Measurements from ENCODE around the gene SPEF2. TPM values are rescaled to one million over a fixed set of nuclear protein-coding genes. Genes with fewer than 3 reads are reported as not detected.

Gene SPEF2
- total RNA-seq, 1 experiment from 2014 or later, result 4.0 TPM

GRCh38 chr5:35780236-35780635 is 162.6 kb downstream of the SPEF2 start:
- no peak overlapping the region for H3K27ac Mint-ChIP-seq (ENCODE audit: unreplicated experiment)
- no peaks in the 10 kb centered on the region for H3K4me1 Mint-ChIP-seq (ENCODE audit: low read depth, unreplicated experiment)
- Histone ChIP-seq H3K27me3 (replicated peaks; ENCODE audit: control insufficient read depth, insufficient read depth, low read length) (no peaks in the 10 kb centered on the region; the same call in none of the 2 replicates), H3K9me3 (no peaks in the 10 kb centered on the region), H3K4me1 (no peaks in the 10 kb centered on the region), H3K4me3 (ENCODE audit: low read depth, low read length) (no peak overlapping the region), H3K36me3 (ENCODE audit: control insufficient read depth, insufficient read depth, low read length) (no peaks in the 10 kb centered on the region)
- DNase-seq, result no peak
- TF ChIP-seq CTCF (IDR thresholded peaks at IDR 0.05; ENCODE audit: insufficient read depth in 1 of 2, low read depth in 1 of 2, low read length in 1 of 2, severe bottlenecking in 1 of 2, unreplicated experiment in 1 of 2), result no peak
- intact Hi-C loops (cut with micrococcal nuclease; ENCODE audit: unreplicated experiment), result no loop called here
- H3K36me3 Mint-ChIP-seq (ENCODE audit: insufficient read depth, unreplicated experiment), result no peaks in the 10 kb centered on the region
- peaks cover 10% of the 10 kb centered on the region for H3K27me3 Mint-ChIP-seq (ENCODE audit: insufficient read depth, unreplicated experiment)
- ChIA-PET CTCF (no interaction called here), POLR2A (no interaction called here)
- H3K4me3 Mint-ChIP-seq (ENCODE audit: unreplicated experiment), result no peak overlapping the region
- H3K9me3 Mint-ChIP-seq (ENCODE audit: unreplicated experiment), result no peaks in the 10 kb centered on the region
- BruUV-seq (replicated peaks), result no TSS peak

GRCh38 chr5:35781181-35781790 is 163.6 kb downstream of the SPEF2 start:
- H3K4me3 Mint-ChIP-seq (ENCODE audit: unreplicated experiment), result no peak overlapping the region
- H3K4me1 Mint-ChIP-seq (ENCODE audit: low read depth, unreplicated experiment), result no peaks in the 10 kb centered on the region
- no TSS peak for BruUV-seq (replicated peaks)
- intact Hi-C loops (cut with micrococcal nuclease; ENCODE audit: unreplicated experiment), result no loop called here
- ChIA-PET POLR2A (no interaction called here), CTCF (interaction anchor here (0.7 kb wide), 1 partner anchor 298 kb away, joined by 6 read pairs; no protein-coding TSS in a partner anchor)
- DNase-seq, result no peak
- H3K27ac Mint-ChIP-seq (ENCODE audit: unreplicated experiment), result no peak overlapping the region
- no peaks in the 10 kb centered on the region for H3K4me1 ChIP-seq
- H3K27me3 ChIP-seq (replicated peaks; ENCODE audit: control insufficient read depth, insufficient read depth, low read length), result no peaks in the 10 kb centered on the region; the same call in none of the 2 replicates
- no peaks in the 10 kb centered on the region for H3K9me3 ChIP-seq
- no peaks in the 10 kb centered on the region for H3K9me3 Mint-ChIP-seq (ENCODE audit: unreplicated experiment)
- no peaks in the 10 kb centered on the region for H3K36me3 Mint-ChIP-seq (ENCODE audit: insufficient read depth, unreplicated experiment)
- no peak overlapping the region for H3K4me3 ChIP-seq (ENCODE audit: low read depth, low read length)
- TF ChIP-seq CTCF (IDR thresholded peaks at IDR 0.05; ENCODE audit: insufficient read depth in 1 of 2, low read depth in 1 of 2, low read length in 1 of 2, severe bottlenecking in 1 of 2, unreplicated experiment in 1 of 2), result no peak
- no peaks in the 10 kb centered on the region for H3K36me3 ChIP-seq (ENCODE audit: control insufficient read depth, insufficient read depth, low read length)
- H3K27me3 Mint-ChIP-seq (ENCODE audit: insufficient read depth, unreplicated experiment), result peaks cover 7% of the 10 kb centered on the region

GRCh38 chr5:35783551-35783950 is 165.9 kb downstream of the SPEF2 start:
- ChIA-PET CTCF (no interaction called here), POLR2A (no interaction called here)
- no TSS peak for BruUV-seq (replicated peaks)

More at GRCh38 chr5:35783551-35783950, 165.9 kb downstream of the SPEF2 start:
- Histone ChIP-seq H3K4me3 (ENCODE audit: low read depth, low read length) (no peak overlapping the region), H3K9me3 (no peaks in the 10 kb centered on the region), H3K4me1 (no peaks in the 10 kb centered on the region), H3K27me3 (replicated peaks; ENCODE audit: control insufficient read depth, insufficient read depth, low read length) (no peaks in the 10 kb centered on the region; the same call in 1 of the 2 replicates), H3K36me3 (ENCODE audit: control insufficient read depth, insufficient read depth, low read length) (no peaks in the 10 kb centered on the region)
- Mint-ChIP-seq H3K4me3 (ENCODE audit: unreplicated experiment) (no peak overlapping the region), H3K4me1 (ENCODE audit: low read depth, unreplicated experiment) (no peaks in the 10 kb centered on the region), H3K27ac (ENCODE audit: unreplicated experiment) (no peak overlapping the region), H3K36me3 (ENCODE audit: insufficient read depth, unreplicated experiment) (no peaks in the 10 kb centered on the region), H3K27me3 (ENCODE audit: insufficient read depth, unreplicated experiment) (peaks cover 11% of the 10 kb centered on the region), H3K9me3 (ENCODE audit: unreplicated experiment) (no peaks in the 10 kb centered on the region)
- intact Hi-C loops (cut with micrococcal nuclease; ENCODE audit: unreplicated experiment), result no loop called here
- TF ChIP-seq CTCF (IDR thresholded peaks at IDR 0.05; ENCODE audit: insufficient read depth in 1 of 2, low read depth in 1 of 2, low read length in 1 of 2, severe bottlenecking in 1 of 2, unreplicated experiment in 1 of 2), result no peak
- no peak for DNase-seq

All from Caco-2 (cell line).